NCI-H345 treated with DMSO at 0.1 percent for 48 hours (cell line): Measurements from ENCODE around the gene GHR.

Source experiments
- DNase-seq: peaks from one replicate; lab custom pipeline; 2025; ENCODE audit not compliant: unreplicated experiment; lab: John Stamatoyannopoulos, UW

The GHR gene

DNA sequence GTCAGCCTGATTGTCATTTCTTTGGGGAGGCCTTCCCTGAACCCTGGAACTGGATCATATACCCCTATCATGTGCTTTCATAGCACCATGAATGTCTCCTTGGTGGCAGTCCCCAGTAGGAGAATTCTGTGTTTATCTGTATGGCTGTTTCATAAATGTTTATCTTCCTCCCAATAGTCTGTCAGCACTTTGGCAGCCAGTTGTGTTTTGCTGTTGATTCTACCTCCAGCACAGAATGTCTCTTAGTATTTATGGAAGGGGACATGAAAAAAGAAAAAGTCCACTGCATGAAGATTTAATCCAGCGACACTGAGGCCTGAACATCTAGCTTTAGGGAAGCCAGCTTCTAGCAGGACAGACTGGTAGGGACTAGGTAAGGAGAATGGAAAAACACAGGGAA, 38.3 kb downstream of the GHR start:
- no peak for DNase-seq

DNA sequence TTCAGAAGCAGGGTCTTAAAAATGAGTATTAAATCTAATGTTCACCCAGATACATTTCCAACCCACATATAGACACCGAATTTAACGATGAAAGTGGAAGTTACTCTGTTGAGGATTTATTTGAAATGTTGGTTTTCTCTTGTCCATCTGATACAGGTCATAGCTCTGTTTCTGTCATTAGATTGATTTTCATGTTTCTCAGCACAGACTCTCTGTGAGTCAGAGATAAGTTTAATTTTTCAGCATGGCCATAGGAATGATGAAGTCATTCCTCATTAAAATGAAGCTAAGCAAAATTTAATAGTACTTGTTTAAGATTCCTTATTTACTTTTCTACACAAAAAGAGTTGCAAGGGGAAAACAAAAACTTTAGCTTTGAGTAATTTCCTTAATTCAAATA, 38.8 kb downstream of the GHR start:
- no peak for DNase-seq

DNA sequence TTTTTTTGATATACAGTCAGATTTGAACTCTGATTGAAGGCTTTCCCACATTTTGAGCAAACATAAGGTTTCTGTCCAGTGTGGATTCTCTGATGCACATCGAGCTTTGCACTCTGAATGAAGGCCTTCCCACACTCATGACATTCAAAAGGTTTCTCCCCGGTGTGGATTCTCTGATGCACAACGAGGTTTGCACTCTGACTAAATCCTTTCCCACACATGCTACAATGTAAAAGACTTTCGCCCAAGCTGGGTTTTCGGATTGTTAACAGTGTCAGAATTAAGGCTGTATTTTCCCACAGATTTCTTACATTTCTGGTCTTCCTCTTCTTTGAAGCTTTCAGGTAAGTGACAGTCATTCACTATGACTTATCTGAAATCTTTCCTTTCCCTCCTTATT, 44.3 kb downstream of the GHR start:
- DNase-seq = no peak

DNA sequence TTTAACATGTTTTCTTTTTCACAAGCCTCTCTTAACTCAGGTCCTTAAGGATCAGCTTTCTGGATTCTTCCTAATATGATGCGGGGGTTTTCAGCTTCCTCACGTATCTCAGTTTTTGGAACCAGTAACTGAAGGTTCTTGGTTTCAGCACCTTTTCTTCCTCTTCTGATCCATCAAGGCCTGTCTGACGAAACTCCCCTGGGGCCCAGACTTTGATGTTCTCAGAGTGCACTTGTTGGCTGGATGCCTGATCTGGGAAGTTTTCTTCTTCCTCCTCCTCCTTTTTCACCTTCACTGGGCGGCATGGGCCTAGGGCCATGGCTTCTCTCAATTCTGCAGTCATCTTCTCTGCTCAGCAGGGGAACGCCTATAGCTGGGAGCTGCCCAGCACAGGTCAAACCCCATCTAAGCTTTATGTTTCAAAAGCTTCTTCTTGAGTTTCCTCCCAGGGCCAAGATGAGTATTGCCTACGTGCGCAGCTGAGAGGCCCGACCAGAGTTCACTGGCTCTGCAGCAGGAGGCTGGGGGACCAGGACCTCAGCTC, 44.8 kb downstream of the GHR start:
- DNase-seq = no peak

GRCh38 chr5:42483472-42484154, 60.4 kb downstream of the GHR start:
- no peak for DNase-seq

DNA sequence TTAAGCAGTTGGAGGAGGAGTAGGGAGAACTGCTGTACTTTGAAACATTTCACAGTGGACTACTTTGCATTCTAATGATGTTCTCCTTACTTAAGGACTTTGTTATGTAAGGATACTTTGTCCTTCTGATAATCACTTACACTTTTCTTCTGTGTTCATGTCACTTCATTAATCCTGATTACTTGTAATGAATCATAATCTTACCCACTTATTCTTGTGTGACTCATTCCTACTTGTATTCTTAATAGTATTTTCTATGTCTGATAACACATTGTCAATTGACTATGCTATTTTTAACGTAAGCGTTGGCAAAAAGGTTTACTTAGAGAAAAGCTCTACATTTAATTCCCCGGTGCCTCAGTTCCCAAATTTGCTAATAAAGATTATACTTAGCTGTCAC, 63.8 kb downstream of the GHR start:
- DNase-seq = no peak

- DNase-seq = no peak
These were observed 64.6 kb downstream of the GHR start for GRCh38 chr5:42487821-42488220.

- DNase-seq = no peak
These were observed 67.6 kb downstream of the GHR start for GRCh38 chr5:42490831-42491230.

DNA sequence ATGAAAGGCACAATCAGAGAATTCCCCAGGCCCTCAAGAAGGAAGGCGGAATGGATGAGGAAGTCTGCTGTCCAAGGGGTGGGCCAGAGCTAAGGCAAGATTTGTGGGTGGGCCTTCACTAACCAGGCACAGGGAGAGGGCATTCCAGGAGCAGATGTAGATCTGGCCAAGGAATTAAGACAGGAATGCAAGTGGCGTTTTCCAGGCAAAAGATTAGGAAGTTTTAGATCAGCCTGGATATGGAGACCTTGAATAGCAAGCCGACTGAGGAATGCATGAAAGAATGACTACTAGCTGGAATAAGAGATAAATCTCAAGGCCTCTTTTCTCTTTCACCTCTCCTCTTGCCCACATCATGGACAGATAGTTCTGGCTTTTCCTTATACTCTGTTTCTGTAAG, 68.5 kb downstream of the GHR start:
- no peak for DNase-seq

GRCh38 chr5:42492974-42493373, 69.7 kb downstream of the GHR start:
- DNase-seq = no peak

GRCh38 chr5:42494414-42494813, 71.2 kb downstream of the GHR start:
- DNase-seq = no peak

DNA sequence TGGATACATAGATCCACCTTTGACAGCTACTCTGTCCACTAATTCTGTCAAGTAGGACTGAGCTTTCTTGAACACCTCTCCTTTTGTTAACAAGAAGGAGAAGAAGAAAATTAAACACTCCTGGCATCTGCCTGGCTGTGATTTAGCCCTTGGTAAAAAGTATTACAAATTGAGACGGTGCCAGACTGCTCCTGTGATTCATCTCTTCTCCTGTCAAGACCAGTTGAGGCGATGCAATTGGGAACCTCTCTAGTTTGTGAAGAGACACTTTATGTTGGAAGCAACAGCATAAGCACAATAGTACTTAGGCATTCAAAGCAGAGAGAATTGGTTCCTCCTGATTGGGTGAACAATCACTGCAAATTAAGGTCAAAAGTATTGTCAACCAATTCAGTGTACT, 72.7 kb downstream of the GHR start:
- DNase-seq = no peak

- no peak for DNase-seq
These were observed 73.3 kb downstream of the GHR start for GRCh38 chr5:42496397-42497156.

DNA sequence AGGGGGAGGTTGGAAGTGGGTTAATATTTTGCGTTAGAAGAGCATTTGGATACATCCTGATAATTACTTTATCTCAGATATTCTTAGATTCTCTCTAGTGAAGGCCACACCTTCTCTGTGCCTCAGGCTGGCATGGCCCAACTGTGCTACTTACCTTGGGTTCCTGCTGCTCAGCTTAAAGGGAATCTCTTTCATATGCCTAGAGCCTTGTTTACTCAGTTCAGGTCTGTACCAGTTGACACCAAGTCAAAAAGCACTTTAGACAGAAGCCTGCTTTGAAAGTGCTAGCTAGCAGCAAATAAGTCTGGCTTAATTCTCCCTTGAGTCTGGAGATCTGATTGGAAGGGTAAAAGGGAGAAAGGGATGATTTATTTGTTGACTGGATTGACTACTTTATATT, 74.8 kb downstream of the GHR start:
- DNase-seq = no peak

DNA sequence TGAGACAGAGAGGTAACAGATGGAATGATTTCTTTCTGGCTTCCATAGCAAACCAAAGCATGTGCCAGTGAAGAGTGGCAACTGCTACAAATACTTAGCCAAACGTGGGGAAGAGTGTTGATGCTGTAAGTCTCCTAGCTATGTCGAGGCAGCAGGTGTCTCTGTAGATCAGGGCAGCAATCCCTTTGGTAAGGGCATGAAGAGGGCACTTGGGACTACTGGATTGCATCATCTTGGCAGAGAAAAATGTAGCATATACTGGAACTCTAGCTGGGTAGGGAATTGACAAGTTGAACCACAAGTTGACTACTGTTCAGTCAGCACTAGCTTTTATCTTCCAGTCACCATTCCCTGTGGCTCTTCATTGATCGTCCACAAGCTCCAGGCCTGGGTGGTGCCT, 75.8 kb downstream of the GHR start:
- DNase-seq = no peak

DNA sequence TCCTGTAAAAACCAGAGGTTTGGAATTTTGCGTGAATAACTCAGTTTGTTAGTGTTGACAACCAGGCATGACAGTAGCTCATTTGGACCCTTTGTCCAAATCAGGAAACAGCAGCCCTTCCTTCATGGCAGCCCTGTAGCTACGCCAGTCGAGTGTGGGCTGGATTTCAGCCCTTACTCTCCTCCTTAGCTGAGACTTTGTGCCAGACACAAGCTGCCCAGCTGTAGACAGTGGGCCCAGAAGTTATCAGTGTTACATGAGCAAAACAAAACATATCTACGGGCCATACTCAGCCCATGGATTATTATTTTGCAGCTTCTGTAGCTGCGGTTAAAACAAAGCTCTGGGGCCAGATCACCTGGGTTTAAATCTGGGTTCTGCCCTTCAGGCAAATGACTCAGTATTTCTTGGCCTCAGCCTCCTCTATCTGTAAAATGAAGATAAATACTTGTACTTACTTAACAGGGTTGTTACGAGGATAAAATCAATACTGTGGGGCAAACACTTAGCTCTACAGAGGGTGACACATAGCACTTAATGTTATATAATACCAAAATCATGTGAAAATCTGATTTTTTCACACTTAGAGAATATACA, 76.9 kb downstream of the GHR start:
- no peak for DNase-seq

- DNase-seq = no peak
These were observed 79.6 kb downstream of the GHR start for GRCh38 chr5:42502613-42503470.

- no peak for DNase-seq
These were observed 83.4 kb downstream of the GHR start for GRCh38 chr5:42506662-42507061.

DNA sequence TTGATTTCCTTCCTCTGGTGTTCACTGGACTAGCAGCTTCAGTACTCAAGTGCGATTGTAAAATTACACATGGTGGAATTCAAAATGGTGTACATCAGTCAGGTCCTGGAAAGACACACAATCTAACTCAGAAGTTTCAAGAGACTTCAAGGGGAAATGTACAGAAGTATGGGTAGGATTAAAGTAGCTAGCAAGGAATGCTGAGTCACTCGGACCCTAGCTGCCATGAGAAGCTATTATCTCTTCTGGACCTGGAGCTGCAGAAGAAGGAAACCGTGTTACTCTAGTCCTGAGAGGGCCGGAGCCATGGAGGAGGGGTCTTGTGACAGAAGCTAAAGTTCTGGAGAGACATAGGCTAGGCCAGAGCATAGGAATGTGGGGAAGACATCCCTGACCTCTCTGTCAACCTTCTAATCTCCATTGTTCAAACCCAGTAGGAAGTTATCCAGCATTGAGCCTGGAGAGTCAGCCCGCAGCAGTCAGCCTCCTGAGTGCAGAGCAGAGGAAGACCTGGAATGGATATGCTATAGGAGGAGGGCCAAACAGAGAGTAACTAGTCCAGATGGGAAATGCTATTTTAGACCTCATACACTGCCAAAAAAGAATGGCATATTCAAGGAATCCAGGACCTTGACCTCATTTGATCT, 84.3 kb downstream of the GHR start:
- no peak for DNase-seq

DNA sequence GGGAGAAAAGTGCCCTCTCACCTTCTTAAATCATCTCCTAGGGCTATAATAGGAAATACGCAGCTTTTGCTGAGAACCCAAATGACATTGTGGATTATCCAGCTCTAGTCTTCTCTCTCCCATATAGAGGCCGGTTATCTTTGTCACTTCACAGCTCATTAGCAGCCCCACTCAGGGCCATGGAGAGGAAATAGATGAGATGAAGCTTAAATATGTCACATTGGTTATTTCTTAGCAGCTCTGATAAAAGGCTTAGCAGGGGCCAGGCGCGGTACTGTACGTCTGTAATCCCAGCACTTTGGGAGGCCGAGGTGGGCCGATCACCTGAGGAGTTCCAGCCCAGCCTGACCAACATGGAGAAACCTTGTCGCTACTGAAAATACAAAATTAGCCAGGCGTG, 90.0 kb downstream of the GHR start:
- DNase-seq = no peak

- no peak for DNase-seq
These were observed 91.5 kb downstream of the GHR start for GRCh38 chr5:42514754-42515153.
